HG02571 (cell line): ENCODE measurements around the gene CFAP73.
"Not testable (repeated sequence)": the region's sequence is repeated elsewhere in the genome, so short reads cannot be mapped to it uniquely, and the experiment has no call there.

Source experiments
- ATAC-seq: cut with Tn5 transposase; IDR thresholded peaks from one replicate; pipeline ENCODE4 v1.9.1; 2021; ENCODE audit warnings: mild to moderate bottlenecking, moderate library complexity; ENCODE audit not compliant: unreplicated experiment

The CFAP73 gene

DNA sequence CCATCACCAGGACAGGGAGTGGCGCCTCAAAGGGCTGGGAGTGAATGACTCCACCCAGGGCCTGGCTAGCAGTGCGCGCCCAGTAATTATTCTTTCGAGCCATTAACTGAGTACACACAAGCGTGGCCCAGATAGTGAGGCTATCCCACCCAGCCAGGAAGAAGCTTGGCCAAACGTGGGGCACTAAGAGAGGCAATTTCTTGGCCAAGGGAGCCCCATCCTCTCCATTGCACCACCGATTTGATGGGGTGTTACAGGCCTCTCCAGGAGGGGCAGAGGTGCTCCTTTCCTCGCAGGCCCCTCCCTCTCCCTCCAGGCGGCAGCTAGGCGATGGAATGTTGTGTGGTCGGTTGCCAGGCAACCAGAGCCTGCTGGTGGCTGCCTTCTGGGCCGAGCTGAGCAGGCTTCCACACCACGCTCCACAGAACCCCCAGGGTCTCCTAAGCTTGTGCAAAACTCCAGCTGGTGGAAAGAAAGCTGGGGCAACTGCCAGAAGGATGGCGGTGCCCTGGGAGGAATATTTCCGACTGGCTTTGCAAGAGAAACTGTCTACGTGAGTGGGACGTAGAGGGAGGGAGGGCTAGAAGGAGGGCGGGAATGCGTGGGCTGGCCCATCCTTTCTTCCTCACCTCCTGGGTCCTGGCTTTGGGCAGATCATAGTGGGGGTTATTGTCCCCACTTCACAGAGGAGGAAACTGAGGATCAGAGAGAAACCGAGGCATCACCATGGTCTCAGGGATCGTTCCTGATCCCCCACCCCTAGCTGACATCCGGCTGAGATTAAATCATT, at the start of gene CFAP73:
TSS of gene CFAP73 (plus strand) at position 364 of the 790 bp plus-strand sequence. CDS start at position 498, 134 bp downstream.
- ATAC-seq = no peak

DNA sequence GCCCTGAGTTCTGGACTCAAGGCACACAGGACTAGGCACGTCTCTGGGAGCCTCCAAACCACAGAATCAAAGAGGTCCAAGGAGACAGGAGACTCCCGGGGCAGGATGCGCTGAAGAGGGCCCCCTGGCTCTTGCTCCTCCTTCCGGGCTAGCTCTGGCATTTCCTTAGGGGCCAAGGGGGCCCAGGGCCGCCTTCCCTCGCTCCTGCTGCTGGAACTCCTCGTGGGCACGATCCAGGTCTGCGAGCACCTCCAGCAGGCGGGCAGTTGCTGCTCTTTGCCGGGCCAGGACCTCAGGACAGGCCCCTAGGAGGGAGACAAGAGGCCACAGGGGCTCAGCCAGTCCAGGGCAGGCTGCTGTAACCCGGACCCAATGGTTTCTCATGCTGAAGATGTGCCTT, 49.8 kb upstream of the CFAP73 start:
- no peak for ATAC-seq

DNA sequence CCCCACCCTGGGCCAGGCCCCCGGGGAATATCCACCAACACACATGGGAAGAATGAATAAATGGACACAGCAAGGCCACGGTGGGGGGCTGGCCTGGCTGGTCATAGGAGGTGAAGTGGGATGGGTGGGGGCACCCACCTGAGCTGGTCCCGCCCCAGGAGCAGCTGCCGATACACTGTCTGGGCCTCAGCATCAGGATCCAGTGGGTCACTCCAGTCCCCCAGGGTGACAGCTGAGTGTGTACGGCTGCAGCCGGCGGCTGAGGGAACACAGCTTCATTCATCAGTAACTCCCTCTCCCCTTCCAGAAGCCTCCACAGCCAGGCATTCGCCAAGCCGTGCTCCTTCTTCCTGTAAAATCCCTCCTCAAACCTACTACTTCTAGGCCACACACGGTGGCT, 47.8 kb upstream of the CFAP73 start:
- no peak for ATAC-seq

DNA sequence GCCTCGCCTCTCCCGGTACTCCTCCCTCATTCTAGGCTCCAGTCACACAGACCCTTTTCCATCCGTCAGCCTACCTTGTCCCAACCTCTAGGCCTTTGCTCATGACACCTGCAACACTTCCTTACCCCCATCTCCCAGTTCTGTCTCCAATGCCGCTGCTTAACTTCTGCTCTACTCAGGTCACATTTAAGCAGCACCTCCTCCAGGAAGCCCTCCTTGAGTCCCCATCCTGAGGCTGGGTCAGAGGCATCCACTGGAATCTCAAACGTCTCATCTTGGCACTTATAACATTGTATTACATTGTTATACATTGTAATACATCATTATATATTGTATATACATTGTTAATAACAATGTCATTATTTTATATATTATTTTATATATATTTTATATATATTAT, 46.7 kb upstream of the CFAP73 start:
- no peak for ATAC-seq

DNA sequence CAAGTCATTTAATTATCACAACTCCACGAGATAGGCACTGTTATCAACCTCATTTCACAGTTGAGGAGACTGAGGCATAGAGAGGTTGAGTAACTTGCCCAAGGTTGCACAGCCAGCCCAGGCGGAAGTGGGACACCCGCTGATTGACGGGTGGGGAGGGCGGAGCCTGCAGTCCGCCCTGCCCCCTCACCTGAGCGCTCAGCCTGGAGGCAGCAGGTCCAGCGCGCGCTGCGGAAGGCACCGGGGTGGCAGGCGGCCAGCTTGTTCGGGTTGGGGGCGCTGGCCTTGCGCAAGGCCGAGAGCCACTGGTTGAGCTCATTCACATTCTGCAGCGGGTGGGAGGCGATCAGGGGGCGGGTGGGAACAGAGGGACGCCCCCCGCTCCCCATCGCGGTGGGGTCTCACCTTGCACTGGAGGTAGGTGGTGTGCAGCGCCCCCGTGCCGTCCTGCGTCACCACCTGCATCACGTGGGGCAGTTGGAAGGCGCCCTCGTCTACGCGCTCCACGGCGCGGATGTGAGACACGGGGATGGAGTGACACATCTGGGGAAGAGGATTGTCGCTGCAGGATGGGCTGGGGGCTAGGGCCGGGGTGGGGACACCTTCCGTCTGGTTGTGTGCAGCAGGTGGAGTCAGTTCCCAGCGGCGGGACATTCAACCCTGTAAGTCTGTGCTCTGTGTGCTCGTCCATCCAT, 45.6 kb upstream of the CFAP73 start:
- ATAC-seq = no peak

DNA sequence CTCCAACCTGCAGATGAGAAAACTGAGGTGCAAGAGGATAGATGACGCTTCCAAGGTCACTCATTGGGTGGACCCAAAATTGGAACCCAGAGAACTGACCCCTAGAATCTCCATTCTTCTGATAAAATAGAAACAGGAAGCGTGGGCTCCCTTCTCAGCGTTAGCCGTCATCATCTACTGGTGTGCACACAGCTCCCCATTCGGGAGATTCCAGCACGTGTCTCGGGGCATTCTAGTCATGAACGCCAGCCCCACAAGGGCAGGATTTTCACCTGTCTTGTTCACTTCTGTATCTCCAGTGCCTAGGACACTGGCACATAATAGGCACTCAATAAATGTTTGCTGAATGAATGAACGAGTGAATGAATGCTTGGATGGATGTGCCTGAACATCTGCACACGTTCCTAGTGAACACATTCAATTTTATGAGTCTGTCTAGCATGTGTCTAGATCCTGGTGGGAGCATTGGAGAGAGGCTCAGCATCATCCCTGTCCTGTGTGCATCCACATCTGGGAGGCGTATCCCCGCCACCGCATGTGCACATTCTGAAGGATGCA, 44.5 kb upstream of the CFAP73 start:
- ATAC-seq = no peak

DNA sequence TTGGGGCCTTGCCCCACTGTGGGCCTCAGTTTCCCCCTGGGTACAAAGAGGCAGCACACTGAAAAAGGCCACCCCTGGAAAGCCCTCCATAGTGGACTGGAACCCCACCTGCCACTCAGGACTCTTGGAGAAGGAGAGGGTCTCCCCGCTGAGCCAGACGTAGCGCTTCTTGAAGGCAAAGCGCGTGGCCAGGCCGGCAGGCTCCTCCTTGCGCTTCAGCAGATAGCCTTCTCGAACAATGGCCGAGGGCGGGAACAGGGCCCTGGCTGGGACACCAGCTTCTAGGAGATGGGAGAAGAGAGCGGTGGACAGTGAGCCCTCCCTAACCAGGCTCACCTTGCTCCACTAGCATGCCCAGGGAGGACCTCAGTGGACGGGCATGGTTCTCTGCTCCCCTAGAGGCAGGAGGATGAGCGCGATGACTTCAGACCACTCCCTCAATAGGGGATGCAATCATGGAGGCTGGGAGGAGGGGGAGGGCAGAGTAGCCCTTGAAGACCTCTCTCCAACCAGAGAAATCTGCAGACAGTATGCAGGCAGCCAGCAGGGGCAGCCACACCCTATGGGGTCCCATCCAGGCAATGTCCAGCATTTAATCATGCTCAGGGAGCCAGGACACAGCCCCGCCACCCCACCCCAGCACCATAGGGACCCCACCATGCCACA, 43.8 kb upstream of the CFAP73 start:
- no peak for ATAC-seq

DNA sequence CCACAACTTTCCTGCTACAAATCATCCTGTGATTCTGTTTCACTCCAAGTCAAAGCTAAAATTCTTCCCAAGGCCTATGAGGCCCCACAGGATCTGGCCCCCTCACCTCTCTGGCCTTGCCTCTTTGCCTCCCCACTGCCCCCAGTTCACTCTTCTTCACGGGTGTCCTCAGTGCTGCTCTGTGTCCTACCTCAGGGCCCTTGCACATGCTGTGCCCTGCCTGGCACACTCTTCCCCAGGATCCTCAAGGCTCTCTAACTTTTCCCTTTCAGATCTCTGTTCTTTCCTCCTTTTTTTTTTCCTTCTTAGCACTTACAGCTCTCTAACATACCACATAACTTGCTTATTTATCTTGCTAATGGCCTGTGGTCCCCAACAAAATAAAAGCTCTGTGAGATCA, 43.2 kb upstream of the CFAP73 start:
- ATAC-seq = no peak

DNA sequence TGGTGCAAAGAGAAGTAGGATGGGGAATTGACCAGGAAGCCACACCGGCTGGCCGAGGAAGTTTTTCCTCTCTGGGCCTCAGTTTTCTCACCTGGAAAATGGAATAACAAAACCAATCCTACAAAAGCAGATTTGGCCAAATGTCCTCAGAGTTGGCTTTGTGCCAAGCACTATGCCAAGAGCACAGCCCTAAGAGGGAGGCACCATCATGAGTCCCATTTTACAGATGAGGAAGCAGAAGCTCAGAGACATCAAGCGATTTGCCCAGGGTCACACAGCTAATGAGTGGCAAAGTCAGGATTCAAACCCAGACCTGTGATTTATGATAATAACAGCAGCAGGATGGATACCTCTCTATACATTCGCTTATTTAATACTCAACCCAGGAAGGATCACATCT, 41.2 kb upstream of the CFAP73 start:
- no peak for ATAC-seq

DNA sequence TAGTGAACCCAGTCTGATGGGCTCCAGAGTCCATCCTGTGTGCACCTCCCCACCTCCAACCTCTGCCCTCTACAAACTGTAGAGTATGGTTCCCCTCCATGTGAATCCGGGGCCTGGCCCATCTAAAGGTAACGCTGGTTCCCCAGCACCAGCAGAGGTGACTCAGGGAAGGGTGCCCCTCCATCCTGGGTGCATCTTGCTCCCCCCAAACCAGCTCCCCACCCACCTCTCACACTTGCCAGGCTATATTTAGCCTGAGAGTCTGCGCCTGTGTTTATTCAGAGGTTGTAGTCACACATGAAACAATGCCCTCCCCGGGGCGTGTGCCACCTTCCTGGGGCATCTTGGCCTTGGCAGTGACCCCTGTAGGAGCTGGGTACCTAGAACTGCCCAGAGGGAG, 40.2 kb upstream of the CFAP73 start:
- ATAC-seq = no peak

DNA sequence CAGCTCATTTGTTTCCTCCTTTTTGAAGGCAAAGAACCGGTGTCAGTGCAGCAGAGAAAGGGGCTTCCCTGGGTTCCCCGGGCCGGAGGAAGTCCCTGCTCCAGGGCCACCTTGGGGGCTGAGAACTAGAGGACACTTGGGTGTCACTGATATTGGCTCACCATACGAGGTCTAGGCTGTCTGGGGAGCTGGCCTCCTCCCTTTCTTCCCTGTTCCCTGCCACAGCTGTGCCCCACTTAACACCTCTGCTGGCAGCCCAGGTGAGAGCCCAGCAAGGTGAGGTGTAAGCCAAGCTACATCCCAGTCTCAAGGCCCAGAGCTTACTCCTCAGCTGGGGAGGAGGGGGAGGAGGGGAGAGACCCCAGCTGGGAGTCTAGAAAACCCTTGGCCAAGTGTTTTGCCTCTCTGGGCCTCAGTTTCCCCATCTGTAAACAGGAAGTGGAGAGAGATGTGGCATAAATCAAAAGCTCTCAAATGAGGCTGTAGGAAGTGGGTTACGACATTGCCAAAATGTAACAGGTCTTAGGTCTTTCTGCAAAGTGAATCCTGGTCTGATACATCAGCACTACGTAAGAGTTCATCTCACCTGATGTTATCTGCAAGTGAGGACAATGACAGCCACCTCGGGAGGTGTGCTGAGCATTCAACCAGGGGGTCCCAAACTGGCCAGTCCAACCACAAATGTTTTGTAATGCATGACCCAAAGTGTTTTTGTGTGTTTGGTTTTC, 39.5 kb upstream of the CFAP73 start:
- no peak for ATAC-seq

DNA sequence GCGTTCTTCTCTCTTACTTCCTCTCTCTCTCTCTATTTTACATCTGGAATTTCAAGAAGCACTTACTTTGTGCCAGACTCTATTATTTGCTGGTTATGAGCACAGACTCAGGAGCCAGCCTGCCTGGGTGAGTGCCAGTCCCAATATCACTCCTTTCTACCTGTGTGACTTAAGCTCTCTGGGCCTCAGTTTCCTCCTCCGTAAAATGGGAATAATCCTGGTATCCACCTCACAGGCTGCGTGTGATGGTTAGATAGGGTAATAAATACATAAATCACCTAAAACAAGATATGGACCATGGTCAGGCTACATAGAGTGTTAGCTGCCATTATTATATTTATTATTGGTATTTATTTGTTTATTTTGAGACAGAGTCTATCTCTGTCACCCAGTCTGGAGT, 38.3 kb upstream of the CFAP73 start:
- no peak for ATAC-seq

DNA sequence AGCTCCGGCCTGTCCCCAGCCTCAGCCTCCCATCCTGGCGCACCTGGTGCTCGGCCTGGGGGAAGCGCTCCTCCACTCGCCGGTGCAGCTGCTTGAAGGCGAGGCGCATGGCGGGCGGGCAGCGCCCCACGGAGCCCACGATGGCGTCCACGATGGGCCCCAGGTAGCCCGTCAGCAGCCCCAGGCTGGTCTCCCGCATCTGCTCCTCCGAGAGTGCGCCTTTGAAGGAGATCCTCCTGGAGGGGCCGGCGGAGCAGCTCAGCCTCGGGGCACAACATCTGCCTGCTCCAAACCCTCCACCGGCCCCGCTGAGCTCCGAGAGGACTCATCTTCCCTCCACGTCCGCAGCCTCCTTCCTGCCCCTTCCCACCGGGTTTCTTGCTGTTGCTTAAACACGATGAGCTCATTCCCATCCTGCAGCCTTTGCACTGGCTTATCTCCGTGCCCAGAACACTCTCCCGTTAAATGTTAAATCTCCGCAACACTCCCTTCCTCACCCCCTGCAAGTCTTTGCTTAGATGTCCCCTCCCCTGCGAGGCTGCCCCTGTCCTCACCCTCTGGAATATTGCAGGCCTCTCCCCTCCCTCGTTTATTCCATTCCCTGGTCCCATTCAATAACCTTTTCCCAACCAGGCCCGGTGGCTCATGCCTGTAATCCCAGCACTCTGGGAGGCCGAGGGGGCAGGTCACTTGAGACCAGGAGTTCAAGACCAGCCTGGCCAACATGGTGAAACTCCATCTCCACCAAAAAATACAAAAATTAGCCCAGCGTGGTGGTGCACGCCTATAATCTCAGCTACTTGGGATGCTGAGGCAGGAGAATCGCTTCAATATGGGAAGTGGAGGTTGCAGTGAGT, 37.3 kb upstream of the CFAP73 start:
- ATAC-seq = no peak

DNA sequence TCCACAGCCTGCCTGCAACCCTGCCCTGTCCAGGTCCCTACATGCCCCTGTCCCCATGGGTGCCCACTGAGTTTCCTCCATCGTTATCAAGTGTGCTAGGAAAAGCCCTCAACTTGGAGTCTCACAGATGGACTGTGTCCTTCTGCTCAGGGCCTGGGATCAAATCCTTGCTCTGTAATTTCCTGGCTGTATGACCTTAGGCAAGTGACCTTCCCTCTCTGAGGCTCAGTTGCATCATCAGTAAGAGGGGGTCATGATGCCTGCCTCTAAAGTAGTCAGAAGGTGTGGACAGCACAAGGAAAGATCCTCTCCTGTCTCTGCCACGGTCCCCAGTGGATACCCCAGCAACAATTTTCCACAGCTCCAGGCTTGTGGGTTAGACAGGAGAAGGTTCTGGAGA, 36.1 kb upstream of the CFAP73 start:
- ATAC-seq = no peak

DNA sequence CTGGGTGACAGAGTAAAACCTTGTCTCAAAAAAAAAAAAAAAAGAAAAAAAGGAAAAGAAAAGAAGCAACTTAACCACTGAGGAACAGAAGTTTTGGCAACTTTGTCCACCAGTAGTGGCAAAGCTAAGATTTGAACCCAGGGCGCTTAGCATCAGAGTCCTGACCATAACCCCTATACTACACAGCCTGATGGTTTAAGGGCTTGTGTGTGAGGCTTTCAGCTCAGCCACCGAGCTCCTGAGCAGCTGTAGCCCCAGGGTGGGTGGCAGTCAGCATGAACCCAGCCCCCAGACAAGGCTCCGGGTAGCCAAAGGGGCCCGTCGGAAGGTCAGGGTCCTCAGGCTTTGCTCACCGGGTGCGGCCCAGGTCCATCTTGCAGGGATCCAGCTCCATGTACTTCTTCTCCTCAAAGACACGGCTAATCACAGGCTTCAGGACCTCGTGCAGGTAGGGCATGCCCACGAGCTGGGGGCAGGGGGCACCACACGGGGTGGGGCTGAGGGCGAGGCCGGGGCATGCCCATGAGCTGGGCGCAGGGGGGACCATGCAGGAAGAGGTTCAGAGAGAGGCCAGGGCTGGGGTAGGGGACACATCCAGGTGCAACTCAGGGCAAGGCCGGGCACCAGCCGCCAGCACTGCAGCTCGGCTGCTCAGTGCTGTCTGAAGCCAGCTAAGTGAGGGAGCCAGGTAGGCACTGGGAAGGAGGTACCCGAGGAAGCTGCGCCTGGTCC, 34.9 kb upstream of the CFAP73 start:
- ATAC-seq = no peak

DNA sequence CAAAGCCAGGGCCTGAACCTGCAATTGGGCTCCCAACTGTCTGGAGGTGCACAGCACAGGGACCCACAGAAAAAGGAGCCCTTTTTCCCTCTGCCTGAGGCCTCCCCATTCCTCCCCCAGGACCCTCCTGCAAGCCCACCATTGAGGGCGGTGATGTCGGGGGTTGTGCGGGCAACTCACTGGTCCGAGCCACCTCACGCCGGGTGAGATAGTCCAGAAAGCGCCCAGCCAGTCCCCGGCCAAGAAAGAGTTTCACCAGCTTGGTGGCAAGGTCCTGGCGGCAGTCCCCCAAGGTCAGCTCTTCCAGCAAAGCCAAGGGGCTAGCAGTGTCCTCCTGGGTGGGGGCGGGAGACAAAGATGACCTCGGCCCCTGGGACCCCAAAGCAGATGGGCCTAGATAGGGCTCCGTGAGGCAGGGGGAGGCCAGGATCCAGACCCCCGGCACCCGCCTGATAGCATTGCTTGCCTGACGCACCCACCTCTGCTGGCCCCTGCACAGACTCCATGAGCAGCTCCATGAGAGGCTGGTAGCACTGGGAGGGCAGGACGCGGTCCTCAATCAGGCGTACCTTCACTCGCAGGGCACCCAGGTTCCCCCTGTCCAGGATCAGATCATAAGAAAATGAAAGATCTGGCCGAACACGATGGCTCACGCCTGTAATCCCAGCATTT, 33.9 kb upstream of the CFAP73 start:
- no peak for ATAC-seq

DNA sequence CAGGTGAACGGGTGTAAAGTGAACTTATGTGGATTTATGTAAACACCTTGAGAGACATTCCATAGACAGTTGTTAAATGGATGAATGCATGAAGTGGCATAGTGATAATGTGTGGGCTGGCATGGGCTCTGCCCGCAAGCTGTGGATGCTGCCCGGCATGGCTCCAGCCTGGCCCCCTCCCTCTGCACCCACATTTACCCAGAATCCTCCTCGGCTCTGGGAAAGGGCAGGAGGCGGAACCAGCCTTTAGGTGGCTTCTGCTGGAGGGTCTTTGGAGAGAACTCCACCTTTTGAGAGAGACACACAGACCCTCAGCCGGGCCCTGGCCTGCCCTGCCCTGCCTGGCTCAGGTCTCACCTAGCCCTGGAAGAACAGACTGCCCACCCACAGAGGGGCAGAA, 32.6 kb upstream of the CFAP73 start:
- ATAC-seq = no peak

DNA sequence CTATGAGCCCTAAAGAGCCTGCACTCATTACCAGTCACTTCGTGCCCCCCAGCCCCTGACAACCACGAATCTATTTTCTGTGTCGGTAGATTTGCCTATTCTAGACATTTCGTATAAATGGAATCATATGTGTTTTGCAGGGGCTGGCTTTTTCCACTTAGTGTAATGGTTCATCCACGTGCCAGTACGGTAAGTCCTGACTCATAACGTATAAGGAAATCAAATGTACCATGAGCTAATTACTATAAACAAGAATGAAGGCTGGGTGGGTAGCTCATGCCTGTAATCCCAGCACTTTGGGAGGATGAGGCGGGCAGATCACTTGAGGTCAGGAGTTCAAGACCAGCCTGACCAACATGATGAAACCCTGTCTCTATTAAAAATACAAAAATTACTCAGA, 31.8 kb upstream of the CFAP73 start:
- not testable (repeated sequence) for ATAC-seq

DNA sequence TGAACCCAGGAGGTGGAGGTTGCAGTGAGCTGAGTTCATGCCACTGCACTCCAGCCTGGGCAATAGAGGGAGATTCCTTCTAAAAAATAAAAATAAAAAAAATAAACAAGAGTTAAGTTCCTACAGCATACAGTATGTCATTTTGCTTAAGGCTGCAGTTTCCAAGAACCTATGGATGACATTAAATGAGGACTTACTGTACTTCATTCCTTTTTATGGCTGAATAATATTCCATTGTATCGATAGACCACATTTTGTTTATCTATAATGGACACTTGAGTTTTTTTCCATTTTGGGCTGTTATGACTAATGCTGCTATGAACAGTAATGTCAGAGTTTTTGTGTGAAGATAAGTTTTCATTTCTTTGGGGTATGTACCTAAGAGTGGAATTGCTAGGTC, 31.4 kb upstream of the CFAP73 start:
- ATAC-seq = no peak
